Activated CD4-positive, alpha-beta T cell treated with anti-CD3 and anti-CD28 coated beads for 36 hours (primary cell): Measurements from ENCODE around the gene ATP2B1. TPM values are rescaled to one million over a fixed set of nuclear protein-coding genes. Genes with fewer than 3 reads are reported as not detected.

ENCODE experiments used
- ATAC-seq: fragments of 200-7000 bp; cut with Tn5 transposase; one replicate; pipeline ENCODE4 v1.10.0; 2021; ENCODE audit warnings: mild to moderate bottlenecking, moderate library complexity
- CTCF ChIA-PET: fragments of 350-600 bp; sonication (Branson Sonifier 250); formaldehyde crosslinking; loops from one replicate; lab custom pipeline; 2021; ENCODE audit warnings: antibody characterized with exemption; lab: Charles Lee
- POLR2A ChIA-PET: fragments of 350-600 bp; sonication (Branson Sonifier 250); formaldehyde crosslinking; loops from one replicate; lab custom pipeline; 2021; ENCODE audit warnings: antibody characterized with exemption, inconsistent platforms; lab: Charles Lee
- DNase-seq: peaks from one replicate; pipeline ENCODE4 v3.0.0-alpha.2; 2020
- H3K27ac Mint-ChIP-seq: one replicate; pipeline ENCODE4 v1.8.0; 2021; ENCODE audit warnings: mixed read lengths
- H3K27me3 Mint-ChIP-seq: one replicate; pipeline ENCODE4 v1.8.0; 2021; ENCODE audit warnings: mixed read lengths
- H3K36me3 Mint-ChIP-seq: one replicate; pipeline ENCODE4 v1.8.0; 2021; ENCODE audit warnings: low read depth, mixed read lengths
- H3K4me1 Mint-ChIP-seq: one replicate; pipeline ENCODE4 v1.8.0; 2021; ENCODE audit warnings: mixed read lengths
- H3K4me3 Mint-ChIP-seq: one replicate; pipeline ENCODE4 v1.8.0; 2021; ENCODE audit warnings: mild to moderate bottlenecking, moderate library complexity, mixed read lengths
- H3K9me3 Mint-ChIP-seq: one replicate; pipeline ENCODE4 v1.8.0; 2021; ENCODE audit warnings: low read depth, mixed read lengths
- intact Hi-C, 2 experiments: fragments of 100-400 bp; cut with DNase I in 1 of 2; cut with micrococcal nuclease in 1 of 2; formaldehyde crosslinking; loops; one replicate each; pipeline versions ENCODE4 v1.14.2 to v1.15.1; 2022 to 2024; cut with DNase I, micrococcal nuclease
- total RNA-seq, 2 experiments: library from RNA; stranded (reverse); gene quantifications; one replicate each; pipeline ENCODE4 v1.2.3, GENCODE V29; 2021

ATP2B1 gene
- total RNA-seq, 2 experiments from 2014 or later = 18.8 to 19.7 TPM

DNA sequence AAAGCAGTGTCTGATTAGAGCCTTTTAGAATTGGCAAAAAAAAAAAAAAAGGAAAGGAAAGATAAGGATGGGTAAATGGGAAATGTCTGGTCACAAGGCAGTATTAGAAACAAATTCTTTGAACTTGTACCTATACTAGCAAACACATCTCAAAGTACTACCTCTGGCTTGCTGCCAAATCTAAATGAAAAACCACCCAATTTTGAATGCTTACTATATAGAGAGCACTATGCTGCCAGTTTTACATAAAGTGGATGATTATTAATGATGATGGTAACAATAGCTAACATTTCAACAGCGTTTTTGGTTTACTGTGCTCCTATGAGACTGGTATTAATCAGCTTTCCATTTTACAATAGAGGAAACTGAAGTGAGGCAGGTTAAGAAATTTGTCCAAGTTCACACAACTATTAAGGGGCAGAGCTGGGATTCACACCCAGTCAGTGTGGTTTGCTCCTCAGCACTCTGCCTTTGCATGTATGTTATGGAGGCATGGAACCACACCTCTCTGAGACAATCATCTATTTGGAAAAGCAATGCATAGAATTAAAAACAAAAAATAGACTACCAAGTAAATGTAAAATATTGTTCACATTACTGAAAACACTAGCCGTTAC lies 34.2 kb downstream of the ATP2B1 start:
- Mint-ChIP-seq H3K9me3 (peaks cover under 1% of the 10 kb centered on the region), H3K36me3 (peaks cover 5% of the 10 kb centered on the region), H3K4me3 (no peak overlapping the region), H3K4me1 (peaks cover 77% of the 10 kb centered on the region), H3K27ac (no peak overlapping the region), H3K27me3 (no peaks in the 10 kb centered on the region)
- CTCF ChIA-PET = no interaction called here
- no peak for DNase-seq
- POLR2A ChIA-PET = no interaction called here
- intact Hi-C loops = loop anchor here in 1 of 2 experiments (5.0 kb wide), 2 partner anchors 188 to 368 kb away; no protein-coding TSS in a partner anchor
- no peak for ATAC-seq

GRCh38 chr12:89673603-89674002 lies 35.0 kb downstream of the ATP2B1 start:
- no peak overlapping the region for H3K4me3 Mint-ChIP-seq
- POLR2A ChIA-PET = no interaction called here
- peaks cover 5% of the 10 kb centered on the region for H3K36me3 Mint-ChIP-seq
- no peak overlapping the region for H3K27ac Mint-ChIP-seq
- DNase-seq (no peak), ATAC-seq (no peak)
- H3K9me3 Mint-ChIP-seq = no peaks in the 10 kb centered on the region
- H3K4me1 Mint-ChIP-seq = peaks cover 80% of the 10 kb centered on the region
- intact Hi-C loops = loop anchor here in 1 of 2 experiments (5.0 kb wide), 2 partner anchors 189 to 369 kb away; no protein-coding TSS in a partner anchor
- CTCF ChIA-PET = interaction anchor here (0.7 to 1.6 kb wide), 5 partner anchors 9 to 96 kb away, joined by 3 to 5 read pairs (median 4); no protein-coding TSS in a partner anchor
- H3K27me3 Mint-ChIP-seq = no peaks in the 10 kb centered on the region

- no peak overlapping the region for H3K4me3 Mint-ChIP-seq
- H3K4me1 Mint-ChIP-seq = peaks cover 76% of the 10 kb centered on the region
- intact Hi-C loops = loop anchor here (1.0 to 5.0 kb wide), 3 partner anchors 8 to 370 kb away; no protein-coding TSS in a partner anchor
These were observed 36.1 kb downstream of the ATP2B1 start for GRCh38 chr12:89672589-89672979.

DNA sequence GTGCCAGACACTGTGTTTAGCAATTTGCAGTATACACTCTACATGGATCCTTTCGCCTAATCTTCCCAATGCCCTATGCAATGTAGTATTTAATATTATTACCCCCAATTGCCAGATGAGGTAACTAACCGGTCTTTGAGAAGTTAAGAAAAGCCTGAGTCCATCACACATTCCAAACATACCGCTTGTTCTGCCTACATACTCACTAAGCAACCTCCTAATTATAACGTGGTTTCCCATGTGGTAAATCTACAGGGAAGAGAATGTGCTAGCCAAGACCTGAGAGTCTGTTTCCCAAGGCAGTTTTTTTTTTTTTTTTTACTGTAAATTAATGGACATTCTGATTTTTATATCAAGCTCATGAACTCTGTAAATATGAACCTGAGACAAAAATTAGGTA lies 37.2 kb downstream of the ATP2B1 start:
- POLR2A ChIA-PET = interaction anchor here (0.6 kb wide), 1 partner anchor 10 kb away, joined by 3 read pairs; no protein-coding TSS in a partner anchor
- intact Hi-C loops = loop anchor here in 1 of 2 experiments (5.0 kb wide), 2 partner anchors 191 to 371 kb away; no protein-coding TSS in a partner anchor
- peaks cover 15% of the 10 kb centered on the region for H3K36me3 Mint-ChIP-seq
- no peaks in the 10 kb centered on the region for H3K9me3 Mint-ChIP-seq
- ATAC-seq (no peak), DNase-seq (no peak)
- H3K4me1 Mint-ChIP-seq = peaks cover 78% of the 10 kb centered on the region
- CTCF ChIA-PET = interaction anchor here (0.7 kb wide), 1 partner anchor 128 kb away, joined by 3 read pairs; no protein-coding TSS in a partner anchor
- no peaks in the 10 kb centered on the region for H3K27me3 Mint-ChIP-seq
- peak overlapping the region; percentile 64 for H3K27ac Mint-ChIP-seq
- no peak overlapping the region for H3K4me3 Mint-ChIP-seq

More at GRCh38 chr12:89672589-89672979, 36.1 kb downstream of the ATP2B1 start:
- DNase-seq (no peak), ATAC-seq (no peak)
- ChIA-PET CTCF (interaction anchor here (1.1 to 1.6 kb wide), 4 partner anchors 10 to 17 kb away, joined by 3 to 5 read pairs (median 4); no protein-coding TSS in a partner anchor), POLR2A (no interaction called here)
- H3K9me3 Mint-ChIP-seq = no peaks in the 10 kb centered on the region
- no peaks in the 10 kb centered on the region for H3K27me3 Mint-ChIP-seq
- peaks cover 7% of the 10 kb centered on the region for H3K36me3 Mint-ChIP-seq
- H3K27ac Mint-ChIP-seq = peak overlapping the region; percentile 52

GRCh38 chr12:89669197-89669596 lies 39.4 kb downstream of the ATP2B1 start:
- ChIA-PET CTCF (interaction anchor here (0.7 to 0.9 kb wide), 2 partner anchors 20 to 31 kb away, joined by 3 read pairs; no protein-coding TSS in a partner anchor), POLR2A (no interaction called here)
- Mint-ChIP-seq H3K27ac (no peak overlapping the region), H3K4me1 (peaks cover 83% of the 10 kb centered on the region), H3K27me3 (no peaks in the 10 kb centered on the region), H3K4me3 (no peak overlapping the region), H3K9me3 (no peaks in the 10 kb centered on the region), H3K36me3 (peaks cover 15% of the 10 kb centered on the region)
- intact Hi-C loops = no loop called here
- no peak for ATAC-seq
- DNase-seq = no peak

- Mint-ChIP-seq H3K36me3 (peaks cover 15% of the 10 kb centered on the region), H3K27ac (no peak overlapping the region), H3K27me3 (no peaks in the 10 kb centered on the region), H3K4me3 (no peak overlapping the region), H3K4me1 (peaks cover 75% of the 10 kb centered on the region), H3K9me3 (no peaks in the 10 kb centered on the region)
- ATAC-seq = no peak
- POLR2A ChIA-PET = no interaction called here
- CTCF ChIA-PET = interaction anchor here (0.5 to 0.9 kb wide), 4 partner anchors 11 to 450 kb away, joined by 3 to 4 read pairs (median 3); no protein-coding TSS in a partner anchor
- intact Hi-C loops = no loop called here
- no peak for DNase-seq
These were observed 43.1 kb downstream of the ATP2B1 start for GRCh38 chr12:89665556-89665955.

GRCh38 chr12:89664441-89664840 lies 44.2 kb downstream of the ATP2B1 start:
- DNase-seq = no peak
- peaks cover 72% of the 10 kb centered on the region for H3K4me1 Mint-ChIP-seq
- ATAC-seq = no peak
- H3K36me3 Mint-ChIP-seq = peaks cover 11% of the 10 kb centered on the region
- no peaks in the 10 kb centered on the region for H3K27me3 Mint-ChIP-seq
- H3K9me3 Mint-ChIP-seq = no peaks in the 10 kb centered on the region
- CTCF ChIA-PET = interaction anchor here (1.1 to 1.6 kb wide), 2 partner anchors 13 to 43 kb away, joined by 3 to 4 read pairs; no protein-coding TSS in a partner anchor
- POLR2A ChIA-PET = interaction anchor here (1.3 kb wide), 1 partner anchor 45 kb away, joined by 4 read pairs; no protein-coding TSS in a partner anchor
- H3K4me3 Mint-ChIP-seq = no peak overlapping the region
- intact Hi-C loops = loop anchor here (1.0 to 5.0 kb wide), 2 partner anchors 8 to 93 kb away; no protein-coding TSS in a partner anchor
- H3K27ac Mint-ChIP-seq = no peak overlapping the region

- intact Hi-C loops = loop anchor here (1.0 to 5.0 kb wide), 4 partner anchors 9 to 94 kb away; partner anchors contain the start of gene ATP2B1 (in 1 of the 2)
- POLR2A ChIA-PET = interaction anchor here (1.3 kb wide), 1 partner anchor 46 kb away, joined by 4 read pairs; no protein-coding TSS in a partner anchor
- peak overlapping the region; percentile 30 for H3K4me3 Mint-ChIP-seq
These were observed 44.9 kb downstream of the ATP2B1 start for GRCh38 chr12:89663577-89664357.

DNA sequence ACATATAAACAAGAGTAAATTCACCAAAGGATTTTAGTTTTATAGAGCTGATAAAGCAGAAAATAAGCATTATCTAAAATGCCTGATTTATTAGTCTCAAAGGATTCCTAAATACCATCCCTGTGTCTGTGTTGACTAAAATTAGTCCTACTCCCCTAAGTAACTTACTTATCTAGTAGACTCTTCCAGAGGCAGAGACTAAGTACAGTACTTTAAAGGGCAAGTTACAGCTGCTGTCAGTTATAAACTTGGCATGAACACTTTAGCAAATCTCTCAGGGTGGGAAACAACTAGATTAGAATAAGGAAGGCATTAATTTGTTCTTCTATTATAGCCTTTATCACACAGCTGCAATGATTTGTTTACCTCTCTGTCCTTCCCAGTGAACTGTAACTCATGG lies 46.0 kb downstream of the ATP2B1 start:
- H3K4me1 Mint-ChIP-seq = peaks cover 74% of the 10 kb centered on the region
- intact Hi-C loops = loop anchor here (1.0 to 5.0 kb wide), 3 partner anchors 46 to 95 kb away; partner anchors contain the start of gene ATP2B1 (in 1 of the 2)
- no peak overlapping the region for H3K27ac Mint-ChIP-seq
- H3K36me3 Mint-ChIP-seq = peaks cover 12% of the 10 kb centered on the region
- ATAC-seq (no peak), DNase-seq (no peak)
- ChIA-PET POLR2A (no interaction called here), CTCF (interaction anchor here (1.0 kb wide), 1 partner anchor 11 kb away, joined by 4 read pairs; no protein-coding TSS in a partner anchor)
- no peak overlapping the region for H3K4me3 Mint-ChIP-seq
- H3K27me3 Mint-ChIP-seq = no peaks in the 10 kb centered on the region
- H3K9me3 Mint-ChIP-seq = no peaks in the 10 kb centered on the region

More at GRCh38 chr12:89663577-89664357, 44.9 kb downstream of the ATP2B1 start:
- peak; percentile 90 for ATAC-seq
- H3K27me3 Mint-ChIP-seq = no peaks in the 10 kb centered on the region
- no peaks in the 10 kb centered on the region for H3K9me3 Mint-ChIP-seq
- peaks cover 72% of the 10 kb centered on the region for H3K4me1 Mint-ChIP-seq
- peaks cover 14% of the 10 kb centered on the region for H3K36me3 Mint-ChIP-seq
- peak overlapping the region; percentile 69 for H3K27ac Mint-ChIP-seq
- CTCF ChIA-PET = interaction anchor here (0.6 to 1.6 kb wide), 5 partner anchors 9 to 291 kb away, joined by 3 to 5 read pairs (median 4); no protein-coding TSS in a partner anchor
- peak; percentile 32 for DNase-seq

GRCh38 chr12:89661706-89662330 lies 46.8 kb downstream of the ATP2B1 start:
- H3K36me3 Mint-ChIP-seq = peaks cover 5% of the 10 kb centered on the region
- POLR2A ChIA-PET = interaction anchor here (0.7 kb wide), 1 partner anchor 10 kb away, joined by 3 read pairs; no protein-coding TSS in a partner anchor
- peak overlapping the region; percentile 6 for H3K4me3 Mint-ChIP-seq
- H3K9me3 Mint-ChIP-seq = no peaks in the 10 kb centered on the region
- peaks cover 74% of the 10 kb centered on the region for H3K4me1 Mint-ChIP-seq
- ATAC-seq (peak; percentile 31), DNase-seq (no peak)
- H3K27ac Mint-ChIP-seq = peak overlapping the region; percentile 20
- intact Hi-C loops = loop anchor here (2.0 to 5.0 kb wide), 2 partner anchors 47 to 95 kb away; partner anchors contain the start of gene ATP2B1 (in 1 of the 2)
- CTCF ChIA-PET = interaction anchor here (1.0 to 1.4 kb wide), 2 partner anchors 11 to 44 kb away, joined by 3 to 4 read pairs; no protein-coding TSS in a partner anchor
- no peaks in the 10 kb centered on the region for H3K27me3 Mint-ChIP-seq
